NCI-H748 (cell line): ENCODE measurements around the gene OR52I1.

Experiments
- DNase-seq: peaks from one replicate; lab custom pipeline; 2025; ENCODE audit not compliant: unreplicated experiment; lab: John Stamatoyannopoulos, UW

The OR52I1 gene

DNA sequence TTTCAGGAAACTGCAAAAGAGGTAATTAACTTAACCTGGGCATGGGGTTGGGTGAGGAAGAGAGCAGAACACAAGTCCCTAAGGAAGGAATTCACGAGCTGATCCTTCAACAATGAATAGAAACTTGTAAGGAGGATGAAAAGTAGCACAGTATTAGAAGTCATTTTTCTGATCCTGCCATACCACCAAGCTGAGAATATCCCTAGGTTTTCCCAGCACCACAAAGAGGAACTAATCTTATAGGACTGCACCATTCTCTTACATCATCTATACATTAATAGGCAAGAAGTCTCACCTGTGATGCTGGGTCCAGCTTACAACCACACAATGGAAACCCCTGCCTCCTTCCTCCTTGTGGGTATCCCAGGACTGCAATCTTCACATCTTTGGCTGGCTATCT, at the start of gene OR52I1:
TSS of gene OR52I1 (plus strand) at position 301 of the 400 bp plus-strand sequence. CDS start at position 301, 0 bp downstream.
- DNase-seq, result no peak

DNA sequence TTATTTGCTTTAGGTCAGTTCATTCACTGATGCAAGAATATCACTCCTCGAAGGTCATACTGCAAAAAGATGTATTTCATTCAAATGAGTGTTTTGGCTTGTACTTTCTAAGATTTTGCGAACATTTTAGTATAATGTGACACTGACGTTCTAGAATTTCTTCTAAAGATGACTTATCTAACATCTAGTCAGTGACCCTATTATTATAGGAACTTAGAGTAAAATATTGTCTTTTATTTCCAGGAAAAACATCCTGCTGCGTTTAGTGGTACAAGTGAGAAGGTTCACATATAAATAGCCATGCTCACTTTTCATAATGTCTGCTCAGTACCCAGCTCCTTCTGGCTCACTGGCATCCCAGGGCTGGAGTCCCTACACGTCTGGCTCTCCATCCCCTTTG, 48.9 kb upstream of the OR52I1 start, which contains the start of gene OR52M1:
TSS of gene OR52M1 (plus strand) at position 301 of the 400 bp plus-strand sequence. CDS start at position 301, 0 bp downstream.
- DNase-seq, result no peak

- no peak for DNase-seq
Observed at GRCh38 chr11:4546878-4547277, 47.0 kb upstream of the OR52I1 start.

DNA sequence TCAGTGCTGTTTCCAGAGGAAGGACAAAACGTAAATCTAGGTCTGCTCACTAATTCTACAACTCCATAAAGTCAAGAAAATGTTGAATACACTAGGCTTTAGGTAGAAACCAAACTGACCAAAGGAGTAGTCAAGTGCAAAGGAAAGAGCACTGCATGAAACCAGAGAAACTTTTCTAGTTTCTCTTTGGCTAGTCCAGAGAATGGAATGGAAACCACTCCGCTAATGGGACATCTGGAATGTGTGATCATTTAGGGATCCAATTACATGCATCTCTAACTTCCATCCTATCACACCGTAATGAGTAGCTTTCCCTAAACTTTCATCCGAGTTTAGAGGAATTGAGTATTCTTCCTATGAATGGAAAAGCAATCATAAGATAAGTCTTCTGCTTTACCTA, 46.4 kb upstream of the OR52I1 start:
- DNase-seq, result no peak

- DNase-seq, result no peak
Observed at GRCh38 chr11:4551346-4551979, 42.4 kb upstream of the OR52I1 start.

DNA sequence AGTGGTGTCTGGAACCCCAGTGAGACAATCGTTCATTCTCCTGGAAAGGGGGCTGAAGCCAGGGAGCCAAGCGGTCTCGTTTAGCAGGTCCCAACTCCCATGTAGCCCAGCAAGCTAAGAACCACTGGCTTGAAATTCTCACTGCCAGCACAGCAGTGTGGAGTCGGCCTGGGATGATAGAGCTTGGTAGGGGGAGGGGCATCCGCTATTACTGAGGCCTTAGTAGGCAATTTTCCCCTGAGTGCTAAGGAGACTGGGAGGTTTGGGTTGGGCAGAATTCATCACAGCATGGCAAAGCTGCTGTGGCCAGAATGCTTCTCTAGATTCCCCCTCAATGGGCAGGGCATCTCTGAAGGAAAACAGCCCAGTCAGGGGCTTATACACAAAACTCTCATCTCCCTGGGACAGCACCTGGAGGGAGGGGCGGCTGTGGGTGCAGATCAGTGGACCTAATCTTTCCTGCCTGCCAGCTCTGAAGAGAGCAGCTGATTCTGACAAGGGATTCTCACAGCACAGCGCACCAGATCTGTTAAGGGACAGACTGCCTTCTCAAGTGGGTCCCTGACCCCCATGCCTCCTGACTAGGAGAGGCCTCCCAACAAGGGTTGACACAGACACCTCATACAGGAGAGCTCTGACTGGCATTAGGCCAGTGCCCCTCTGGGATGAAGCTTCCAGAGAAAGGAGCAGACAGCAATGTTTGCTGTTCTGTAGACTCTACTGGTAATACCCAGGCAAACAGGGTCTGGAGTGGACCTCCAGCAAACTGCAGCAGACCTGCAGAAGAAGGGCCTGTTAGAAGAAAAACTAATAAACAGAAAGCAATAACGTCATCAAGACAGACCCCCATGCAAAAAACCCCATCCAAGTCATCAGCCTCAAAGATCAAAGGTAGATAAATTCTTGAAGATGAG, 34.1 kb upstream of the OR52I1 start:
- no peak for DNase-seq

DNA sequence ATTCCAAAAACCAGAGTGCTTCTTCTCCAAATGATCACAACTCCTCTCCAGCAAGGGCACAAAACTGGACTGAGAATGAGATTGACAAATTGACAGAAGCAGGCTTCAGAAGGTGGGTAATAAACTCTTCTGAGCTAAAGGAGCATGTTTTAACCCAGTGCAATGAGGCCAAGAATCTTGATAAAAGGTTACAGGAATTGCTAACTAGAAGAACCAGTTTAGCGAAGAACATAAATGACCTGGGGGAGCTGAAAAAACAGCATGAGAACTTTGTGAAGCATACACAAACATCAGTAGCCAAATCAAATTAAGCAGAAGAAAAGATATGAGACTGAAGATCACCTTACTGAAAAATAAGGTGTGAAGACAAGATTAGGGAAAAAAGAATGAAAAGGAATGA, 33.4 kb upstream of the OR52I1 start:
- peak; percentile 9 for DNase-seq

- DNase-seq, result no peak
Observed at GRCh38 chr11:4565371-4565770, 28.5 kb upstream of the OR52I1 start.

GRCh38 chr11:4569075-4569474, 24.8 kb upstream of the OR52I1 start:
- no peak for DNase-seq

- no peak for DNase-seq
Observed at GRCh38 chr11:4576880-4577279, 17.0 kb upstream of the OR52I1 start.

DNA sequence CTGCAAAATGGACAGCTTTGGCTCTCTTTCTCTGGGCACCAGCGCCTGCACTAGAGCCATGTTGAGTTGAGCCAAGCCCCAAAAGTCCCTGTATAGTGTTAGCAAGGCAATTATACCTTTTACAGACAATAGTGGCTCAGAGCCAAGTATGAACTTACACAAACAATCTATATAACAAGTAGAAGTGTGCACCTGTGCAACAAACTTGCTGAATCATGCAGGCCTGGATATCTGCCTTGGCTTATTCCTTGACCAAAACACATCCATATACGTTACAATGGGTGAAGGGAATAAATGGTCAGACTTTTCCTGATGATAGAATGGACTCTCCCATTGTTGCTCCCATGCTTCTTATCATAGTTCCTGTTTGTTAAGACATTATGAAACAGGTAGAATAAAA, 16.1 kb upstream of the OR52I1 start:
- DNase-seq, result peak; percentile 73

DNA sequence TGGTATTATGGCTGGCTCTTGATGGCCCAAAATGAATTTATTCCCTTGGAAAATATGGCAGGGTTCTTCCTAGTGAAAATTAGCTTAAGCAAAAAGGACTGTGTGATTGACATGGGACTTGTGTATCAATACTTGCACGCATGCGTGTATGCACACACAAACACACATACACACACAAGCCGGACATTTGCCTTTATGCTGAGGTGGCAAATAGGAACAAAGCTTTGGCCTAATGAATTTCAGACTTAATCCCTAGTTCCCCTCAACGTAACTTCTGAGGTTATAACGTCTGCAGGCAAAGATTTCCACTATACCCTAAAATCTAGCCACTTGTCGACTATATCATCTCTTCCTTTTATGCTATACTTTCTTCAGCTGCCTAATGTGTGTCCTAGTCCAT, 15.2 kb upstream of the OR52I1 start:
- DNase-seq, result no peak

GRCh38 chr11:4580124-4580523, 13.7 kb upstream of the OR52I1 start:
- DNase-seq, result no peak

DNA sequence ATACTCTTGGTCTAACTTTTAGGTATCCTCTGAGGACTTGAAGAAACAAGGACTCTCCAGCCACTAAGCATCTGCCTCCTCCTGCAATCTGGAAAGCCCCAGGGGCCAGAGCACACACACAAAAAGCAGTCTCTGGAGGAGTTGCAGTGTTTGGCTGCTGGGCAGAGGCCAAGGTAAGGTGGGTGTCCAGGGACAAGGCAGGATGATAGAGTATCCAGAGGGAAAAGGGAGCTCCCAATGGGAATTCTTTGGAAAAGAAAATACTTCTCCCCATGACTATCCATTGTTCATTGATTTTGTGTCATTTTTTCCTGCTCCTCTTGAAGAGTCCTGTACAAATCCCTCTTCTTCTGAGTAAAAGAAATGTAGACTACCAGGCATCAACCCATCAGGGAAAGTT, 12.4 kb upstream of the OR52I1 start, which contains the start of gene OR52I2:
TSS of gene OR52I2 (plus strand) at position 301 of the 400 bp plus-strand sequence.
- no peak for DNase-seq

DNA sequence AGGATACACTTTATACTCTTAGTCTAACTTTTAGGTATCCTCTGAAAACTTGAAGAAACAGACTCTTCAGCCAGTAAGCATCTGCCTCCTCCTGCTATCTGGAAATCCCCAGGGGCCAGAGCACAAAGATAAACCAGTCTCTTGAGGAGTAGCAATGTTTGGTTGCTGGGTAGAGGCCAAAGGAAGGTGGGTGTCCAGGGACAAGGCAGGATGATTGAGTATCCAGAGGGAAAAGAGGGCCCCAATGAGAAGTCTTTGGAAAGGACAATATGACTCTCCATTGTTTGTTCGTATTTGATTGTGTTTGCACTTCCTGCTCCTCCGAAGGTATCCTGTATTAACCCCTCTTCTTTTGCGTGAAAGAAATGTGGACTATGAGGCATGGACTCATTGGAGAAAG, 4.8 kb upstream of the OR52I1 start:
- peak; percentile 14 for DNase-seq

- DNase-seq, result no peak
Observed at GRCh38 chr11:4605057-4605456, 11.2 kb downstream of the OR52I1 start.

- peak; percentile 81 for DNase-seq
Observed at GRCh38 chr11:4606231-4607015, 12.6 kb downstream of the OR52I1 start.

DNA sequence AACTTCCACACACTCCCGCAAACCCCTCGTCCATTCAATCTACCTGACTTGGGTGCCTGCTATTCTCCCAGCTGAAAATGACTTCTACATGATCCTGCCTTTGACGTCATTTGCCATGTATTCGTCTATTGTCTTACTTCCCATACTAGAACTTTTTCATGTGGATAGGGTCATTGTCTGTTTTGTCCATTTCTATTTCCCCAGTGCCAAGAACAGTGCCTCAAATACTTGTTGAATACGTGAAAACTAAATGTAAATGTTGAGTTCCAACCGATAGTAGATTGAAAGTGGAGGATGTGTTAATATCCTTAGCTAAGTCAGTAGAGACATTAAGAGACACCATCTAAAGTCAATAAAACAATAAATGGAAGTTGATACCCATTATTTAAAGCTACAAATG, 13.3 kb downstream of the OR52I1 start:
- DNase-seq, result peak; percentile 66

- DNase-seq, result peak; percentile 98
Observed at GRCh38 chr11:4607781-4608666, 14.2 kb downstream of the OR52I1 start, which contains the start of gene TRIM68. TSS of gene TRIM68 (minus strand) at chr11:4608231. CDS start at chr11:4605504, 2,727 bp downstream.

DNA sequence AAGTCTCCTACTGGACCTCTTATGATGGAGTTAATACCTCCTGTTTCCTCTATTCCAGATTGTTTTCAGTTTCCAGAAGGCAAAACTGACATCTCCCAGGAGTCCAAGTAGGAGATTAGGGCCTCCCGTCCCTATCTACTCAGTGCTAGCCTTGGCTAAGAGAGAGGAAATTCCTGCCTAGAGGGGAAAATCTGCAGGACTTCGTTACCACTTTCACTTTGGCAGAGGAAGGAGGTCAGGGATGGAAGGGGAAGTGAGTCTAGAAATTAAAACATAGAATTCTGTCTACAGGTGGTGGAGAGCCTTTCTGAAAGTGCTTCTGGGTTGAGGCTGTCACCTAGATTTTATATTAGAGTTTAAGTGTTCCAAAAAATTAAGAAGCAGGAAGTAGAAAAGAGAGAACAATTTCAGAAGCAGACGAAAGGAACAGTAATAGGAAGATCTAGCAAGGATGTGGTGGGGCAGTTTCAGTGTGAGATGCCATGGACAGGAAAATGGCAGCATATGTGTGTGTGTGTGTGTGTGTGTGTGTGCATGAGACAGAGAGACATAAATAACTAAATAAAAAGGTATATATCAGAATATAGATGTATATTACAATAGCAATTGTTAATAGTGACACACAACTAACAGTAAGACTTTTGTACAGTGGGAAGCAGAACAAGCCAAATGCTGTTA, 16.6 kb downstream of the OR52I1 start:
- DNase-seq, result no peak
